BE2C (cell line): ENCODE results near the gene TMEM252.
A peak's percentile ranks its signal among the peaks of the same experiment; 100 is the strongest.

Experiments used
- DNase-seq: peaks from one replicate; pipeline ENCODE4 v3.0.0-alpha.2; 2020
- H3K27me3 ChIP-seq: fragments of 250-450 bp; sonication (Bioruptor Pico); 2 replicates; pipeline ENCODE4 v1.5.1; 2020; ENCODE audit warnings: mild to moderate bottlenecking
- H3K36me3 ChIP-seq: fragments of 250-450 bp; sonication (Bioruptor Pico); 2 replicates; pipeline ENCODE4 v1.5.1; 2020; ENCODE audit warnings: mild to moderate bottlenecking
- H3K4me1 ChIP-seq: fragments of 250-450 bp; sonication (Bioruptor Pico); 2 replicates; pipeline ENCODE4 v1.5.1; 2020
- H3K4me3 ChIP-seq: 2 replicates; pipeline ENCODE4 v1.5.1; 2011; ENCODE audit warnings: low read depth, low read length
- H3K9me3 ChIP-seq: fragments of 250-450 bp; sonication (Bioruptor Pico); 2 replicates; pipeline ENCODE4 v1.5.1; 2020
- CTCF ChIP-seq: IDR thresholded peaks from 2 replicates; pipeline ENCODE4 v1.5.1; 2012; ENCODE audit warnings: mild to moderate bottlenecking, low read depth, low read length

The TMEM252 gene

GRCh38 chr9:68508547-68508946, 32.1 kb downstream of the TMEM252 start:
- no peak for TF ChIP-seq CTCF
- Histone ChIP-seq H3K36me3 (no peaks in the 10 kb centered on the region), H3K4me1 (no peaks in the 10 kb centered on the region), H3K9me3 (no peaks in the 10 kb centered on the region), H3K27me3 (no peaks in the 10 kb centered on the region), H3K4me3 (no peak overlapping the region)
- no peak for DNase-seq

DNA sequence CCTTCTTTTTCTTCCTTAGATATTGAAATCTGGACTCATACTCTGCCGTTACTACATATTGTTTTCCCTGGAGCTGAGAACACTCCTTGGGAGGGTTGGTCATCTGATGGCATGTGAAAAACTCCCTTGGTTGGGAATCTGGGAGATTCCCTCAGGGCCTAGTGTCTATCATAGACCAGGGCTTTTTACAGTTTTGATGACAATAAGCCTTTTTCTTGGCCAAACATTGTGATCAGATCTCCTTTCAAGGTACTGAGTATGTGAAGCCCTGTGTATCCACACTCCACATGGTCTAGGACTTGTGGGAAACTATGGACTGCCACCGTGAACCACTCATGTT, 32.9 kb downstream of the TMEM252 start:
- H3K36me3 ChIP-seq: no peaks in the 10 kb centered on the region
- H3K4me1 ChIP-seq: no peaks in the 10 kb centered on the region
- TF ChIP-seq CTCF: no peak
- no peak for DNase-seq
- no peaks in the 10 kb centered on the region for H3K27me3 ChIP-seq
- no peak overlapping the region for H3K4me3 ChIP-seq
- no peaks in the 10 kb centered on the region for H3K9me3 ChIP-seq

DNA sequence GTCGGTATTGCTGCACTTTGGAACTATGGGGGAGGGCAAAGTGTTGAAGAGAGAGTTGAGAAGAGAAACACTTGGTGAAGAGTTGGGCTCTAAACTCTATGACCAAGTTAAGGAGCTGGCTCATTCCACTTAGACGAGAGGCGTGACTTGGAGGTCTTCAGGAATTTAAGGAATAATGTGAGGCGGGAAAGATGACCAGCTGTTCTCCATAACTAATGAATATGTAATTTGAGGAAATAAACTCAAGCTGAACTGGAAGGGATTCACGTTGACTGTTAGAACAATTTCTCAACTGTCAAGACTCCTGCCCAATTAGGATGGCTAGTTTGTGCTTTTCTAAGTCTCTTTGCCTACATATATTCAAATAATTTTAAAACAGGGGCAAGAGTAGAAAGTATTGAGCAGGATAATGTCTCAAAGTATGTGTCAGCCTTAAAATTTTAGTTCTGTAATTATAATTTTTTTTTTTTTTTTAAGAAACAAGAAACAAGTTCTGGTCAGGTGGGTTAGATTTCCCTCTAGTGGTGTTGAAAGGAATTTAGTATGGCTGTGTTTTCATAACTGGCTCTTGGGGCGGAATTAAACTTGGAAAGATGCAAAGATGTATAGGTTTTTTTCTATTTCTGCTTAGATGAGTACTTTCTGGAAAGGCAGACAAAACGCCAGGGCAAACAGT, 33.4 kb downstream of the TMEM252 start:
- Histone ChIP-seq H3K4me3 (no peak overlapping the region), H3K27me3 (no peaks in the 10 kb centered on the region)
- peak; percentile 49 for TF ChIP-seq CTCF

GRCh38 chr9:68506551-68506950, 34.1 kb downstream of the TMEM252 start:
- DNase-seq: no peak
- no peak for TF ChIP-seq CTCF
- Histone ChIP-seq H3K9me3 (no peaks in the 10 kb centered on the region), H3K4me1 (no peaks in the 10 kb centered on the region), H3K36me3 (no peaks in the 10 kb centered on the region), H3K4me3 (no peak overlapping the region), H3K27me3 (no peaks in the 10 kb centered on the region)

More for the DNA sequence above, 33.4 kb downstream of the TMEM252 start:
- DNase-seq: no peak
- H3K36me3 ChIP-seq: no peaks in the 10 kb centered on the region
- H3K4me1 ChIP-seq: no peaks in the 10 kb centered on the region
- no peaks in the 10 kb centered on the region for H3K9me3 ChIP-seq

DNA sequence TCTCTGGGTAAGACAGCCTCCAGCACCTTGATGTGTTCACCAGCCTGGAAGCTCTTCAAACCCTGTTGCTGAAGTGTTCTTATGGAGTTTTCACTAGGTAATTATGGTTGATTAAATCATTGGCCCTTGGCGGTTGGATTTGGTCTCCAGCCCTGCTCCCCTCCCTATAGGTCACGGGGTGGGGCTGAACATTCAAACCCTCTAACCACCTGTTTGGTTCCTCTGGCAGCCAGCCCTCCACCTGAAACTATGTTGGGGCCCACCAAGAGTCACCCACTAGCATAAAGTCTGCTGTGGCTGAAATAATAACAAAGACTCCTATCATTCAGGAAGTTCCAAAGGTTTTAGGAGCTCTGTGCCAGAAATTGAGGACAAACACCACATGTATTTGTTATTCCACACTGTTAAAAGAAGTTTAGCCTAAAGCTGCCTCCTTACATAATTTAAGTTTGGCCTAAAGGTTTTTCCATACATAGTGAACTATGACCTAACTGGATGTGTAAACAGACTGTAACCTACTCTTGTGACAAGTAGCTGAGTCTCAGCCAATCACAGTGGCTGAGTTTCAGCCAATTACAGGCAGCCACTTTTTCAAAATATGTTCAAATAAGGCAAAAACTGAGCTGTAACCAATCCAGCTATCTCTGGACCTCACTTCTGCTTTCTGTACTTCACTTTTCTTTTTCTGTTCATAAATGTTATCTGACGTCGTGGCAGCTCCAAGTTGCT, 34.8 kb downstream of the TMEM252 start:
- Histone ChIP-seq H3K4me3 (no peak overlapping the region), H3K9me3 (no peaks in the 10 kb centered on the region), H3K4me1 (no peaks in the 10 kb centered on the region), H3K36me3 (no peaks in the 10 kb centered on the region), H3K27me3 (no peaks in the 10 kb centered on the region)
- no peak for TF ChIP-seq CTCF
- DNase-seq: no peak

GRCh38 chr9:68502279-68502678, 38.4 kb downstream of the TMEM252 start:
- no peak for DNase-seq
- no peak overlapping the region for H3K4me3 ChIP-seq
- TF ChIP-seq CTCF: no peak
- H3K36me3 ChIP-seq: no peaks in the 10 kb centered on the region
- no peaks in the 10 kb centered on the region for H3K27me3 ChIP-seq
- no peaks in the 10 kb centered on the region for H3K9me3 ChIP-seq
- no peaks in the 10 kb centered on the region for H3K4me1 ChIP-seq
